Lung (tissue), 12 donors: ENCODE measurements around the gene PPP2R3B. TPM values are rescaled to one million over a fixed set of nuclear protein-coding genes. Genes with fewer than 3 reads are reported as not detected.
"Not testable (repeated sequence)": the region's sequence is repeated elsewhere in the genome, so short reads cannot be mapped to it uniquely, and the experiment has no call there.

Experiments
- ATAC-seq: fragments of 200-7000 bp; cut with Tn5 transposase; one replicate; pipeline ENCODE4 v1.9.1; 2020; ENCODE audit warnings: moderate number of reproducible peaks; ENCODE audit not compliant: insufficient read depth, low FRiP score
- DNase-seq, 3 donors: peaks; one replicate each; pipeline ENCODE4 v3.0.0-alpha.2; 2013 to 2017
- H3K27ac ChIP-seq, 2 donors: one replicate each; pipeline ENCODE4 v1.5.1; 2013; ENCODE audit warnings: mild to moderate bottlenecking in 2 of 2, moderate library complexity in 2 of 2, control low read depth in 1 of 2, inconsistent platforms in 1 of 2, low read depth in 1 of 2, low read length in 1 of 2
- H3K27me3 ChIP-seq, 3 donors: one replicate each; pipeline ENCODE4 v1.5.1; 2013; ENCODE audit warnings: low read length in 2 of 3; ENCODE audit not compliant: control insufficient read depth in 3 of 3, insufficient read depth in 3 of 3
- H3K36me3 ChIP-seq, 4 donors: one replicate each; pipeline ENCODE4 v1.5.1; 2013; ENCODE audit warnings: low read length in 4 of 4, mild to moderate bottlenecking in 1 of 4, moderate library complexity in 1 of 4; ENCODE audit not compliant: control insufficient read depth in 4 of 4, insufficient read depth in 4 of 4
- H3K4me1 ChIP-seq, 5 donors: one replicate each; pipeline ENCODE4 v1.5.1; 2013; ENCODE audit warnings: low read length in 5 of 5, mild to moderate bottlenecking in 2 of 5, moderate library complexity in 1 of 5; ENCODE audit not compliant: control insufficient read depth in 5 of 5, insufficient read depth in 5 of 5
- H3K4me3 ChIP-seq: one replicate; pipeline ENCODE4 v1.5.1; 2013; ENCODE audit warnings: mild to moderate bottlenecking, control low read depth, moderate library complexity
- H3K9ac ChIP-seq, 2 donors: one replicate each; pipeline ENCODE4 v1.5.1; 2013; ENCODE audit warnings: low read length in 2 of 2, control low read depth in 1 of 2; ENCODE audit not compliant: insufficient read depth in 1 of 2
- H3K9me3 ChIP-seq, 4 donors: one replicate each; pipeline ENCODE4 v1.5.1; 2013; ENCODE audit warnings: low read length in 3 of 4, mild to moderate bottlenecking in 1 of 4, moderate library complexity in 1 of 4; ENCODE audit not compliant: control insufficient read depth in 4 of 4, insufficient read depth in 3 of 4
- CTCF ChIP-seq: IDR thresholded peaks from 2 replicates; pipeline ENCODE4 v1.5.1; 2012; ENCODE audit warnings: mild to moderate bottlenecking; ENCODE audit errors: control extremely low read depth, extremely low read depth
- WGBS, 2 donors: extraction: QIAGEN DNeasy Blood & Tissue Kit; methylation state at CpG; one replicate each; pipeline ENCODE4 v1.1.7; 2013; 5-methylcytosine and 5-hydroxymethylcytosine counted together
- polyA plus RNA-seq, 2 donors: library from polyadenylated mRNA; stranded (reverse); fragments of 200-250 nt; gene quantifications; one replicate each; pipeline ENCODE4 v1.2.1, GENCODE V29; 2013
- total RNA-seq, 2 donors: library from RNA; depleted of rRNA in 1 of 2; stranded (reverse); fragments of >200 nt in 1 of 2; gene quantifications; one replicate each; pipeline ENCODE4 v1.2.1, GENCODE V29; 2014 to 2021
- donor health status: control.
- donor health status: control.
- donor health status: Bipolar disorder and iron deficiency.
- donor health status: healthy.
- donor health status: DM: yes; HTN: yes; CAD: no.

PPP2R3B gene
- total and polyA plus RNA-seq, 4 donors: 7.8 to 21.0 (median 15.6) TPM

- Histone ChIP-seq H3K27me3 (peaks cover 0 to 5% (median 0%) of the 10 kb centered on the region in 3 donors), H3K4me3 (no peak overlapping the region), H3K4me1 (peaks cover 0 to 8% (median 0%) of the 10 kb centered on the region in 5 donors), H3K27ac (no peak overlapping the region), H3K9me3 (peaks cover 0 to 2% (median 0%) of the 10 kb centered on the region in 4 donors), H3K9ac (no peak overlapping the region), H3K36me3 (peaks cover 4 to 16% (median 10%) of the 10 kb centered on the region in 4 donors)
- ATAC-seq (peak; percentile 45), DNase-seq (peak in 1 of 3 donors; percentile 13)
- no peak for TF ChIP-seq CTCF
- WGBS, 2 donors: 5 to 23% methylated on average over 49 to 51 of the region's 51 CpGs
Observed at GRCh38 chrX:331151-331824, 55.4 kb downstream of the PPP2R3B start.

GRCh38 chrX:330726-331150 is 56.0 kb downstream of the PPP2R3B start:
- H3K4me3 ChIP-seq: no peak overlapping the region
- peaks cover 0 to 8% (median 0%) of the 10 kb centered on the region in 5 donors for H3K4me1 ChIP-seq
- no peak for ATAC-seq
- peaks cover 0 to 2% (median 0%) of the 10 kb centered on the region in 4 donors for H3K9me3 ChIP-seq
- H3K27ac ChIP-seq: no peak overlapping the region
- H3K27me3 ChIP-seq: peaks cover 0 to 5% (median 0%) of the 10 kb centered on the region in 3 donors
- TF ChIP-seq CTCF: no peak
- peaks cover 3 to 16% (median 6%) of the 10 kb centered on the region in 4 donors for H3K36me3 ChIP-seq
- DNase-seq: no peak
- H3K9ac ChIP-seq: no peak overlapping the region
- 16 to 39% methylated on average over 15 to 28 of the region's 28 CpGs for WGBS, 2 donors

- H3K9me3 ChIP-seq, H3K27me3 ChIP-seq, DNase-seq, ATAC-seq, H3K9ac ChIP-seq, H3K4me1 ChIP-seq, H3K27ac ChIP-seq, H3K4me3 ChIP-seq: not testable (repeated sequence)
- 62 to 75% methylated on average over 29 of the region's 29 CpGs for WGBS, 2 donors
- peaks cover 0 to 13% (median 5%) of the 10 kb centered on the region in 4 donors for H3K36me3 ChIP-seq
Observed at GRCh38 chrX:330141-330725, 56.5 kb downstream of the PPP2R3B start.

- H3K36me3 ChIP-seq: peaks cover 0 to 13% (median 2%) of the 10 kb centered on the region in 4 donors
- WGBS, 2 donors: 84 to 88% methylated on average over 16 to 18 of the region's 23 CpGs
- H3K4me3 ChIP-seq: no peak overlapping the region
- peaks cover 0 to 5% (median 0%) of the 10 kb centered on the region in 3 donors for H3K27me3 ChIP-seq
- no peak overlapping the region for H3K27ac ChIP-seq
- no peak overlapping the region for H3K9ac ChIP-seq
- ATAC-seq: no peak
- DNase-seq: no peak
- H3K9me3 ChIP-seq: no peaks in the 10 kb centered on the region
- H3K4me1 ChIP-seq: peaks cover 0 to 8% (median 0%) of the 10 kb centered on the region in 5 donors
- no peak for TF ChIP-seq CTCF
Observed at GRCh38 chrX:329291-329910, 57.3 kb downstream of the PPP2R3B start.
